Trophoblast cell (in vitro differentiated cells and primary cell): ENCODE measurements around the gene POM121L12.

Source experiments
- DNase-seq, 2 donors: peaks; one replicate each; pipeline ENCODE4 v3.0.0-alpha.2; 2016
- H2AFZ ChIP-seq: 2 replicates; pipeline ENCODE4 v1.6.1; 2013; ENCODE audit warnings: low read length, moderate library complexity, mild to moderate bottlenecking; ENCODE audit not compliant: insufficient read depth, poor library complexity
- H2AK5ac ChIP-seq: 2 replicates; pipeline ENCODE4 v1.6.1; 2013; ENCODE audit warnings: mild to moderate bottlenecking, low read length
- H2BK120ac ChIP-seq: 2 replicates; pipeline ENCODE4 v1.6.1; 2013; ENCODE audit warnings: low read length, mild to moderate bottlenecking, moderate library complexity; ENCODE audit not compliant: insufficient read depth, poor library complexity
- H2BK12ac ChIP-seq: 2 replicates; pipeline ENCODE4 v1.6.1; 2013; ENCODE audit warnings: mild to moderate bottlenecking, low read length, moderate library complexity
- H2BK5ac ChIP-seq: 2 replicates; pipeline ENCODE4 v1.6.1; 2013; ENCODE audit warnings: low read length, low read depth, moderate library complexity, mild to moderate bottlenecking; ENCODE audit not compliant: poor library complexity
- H3K14ac ChIP-seq: 2 replicates; pipeline ENCODE4 v1.6.1; 2013; ENCODE audit warnings: mild to moderate bottlenecking, low read length
- H3K18ac ChIP-seq: 2 replicates; pipeline ENCODE4 v1.6.1; 2013; ENCODE audit warnings: mild to moderate bottlenecking, low read length
- H3K23ac ChIP-seq: 2 replicates; pipeline ENCODE4 v1.6.1; 2013; ENCODE audit warnings: low read length
- H3K27ac ChIP-seq: 2 replicates; pipeline ENCODE4 v1.5.1; 2013; ENCODE audit warnings: low read depth, mild to moderate bottlenecking, inconsistent platforms, low read length, moderate library complexity
- H3K27me3 ChIP-seq: 2 replicates; pipeline ENCODE4 v1.6.1; 2013; ENCODE audit warnings: inconsistent platforms, mild to moderate bottlenecking, low read length, moderate library complexity; ENCODE audit not compliant: insufficient read depth
- H3K36me3 ChIP-seq, 2 experiments: 1 replicate in 1 of 2; 2 replicates in 1 of 2; pipeline ENCODE4 v1.6.1; 2013; ENCODE audit warnings: low read length in 2 of 2, mild to moderate bottlenecking in 2 of 2, moderate library complexity in 1 of 2; ENCODE audit not compliant: insufficient read depth in 2 of 2, control insufficient read depth in 1 of 2
- H3K4ac ChIP-seq: 2 replicates; pipeline ENCODE4 v1.6.1; 2013; ENCODE audit warnings: low read depth, mild to moderate bottlenecking, low read length, moderate library complexity
- H3K4me1 ChIP-seq, 2 experiments: 1 replicate in 1 of 2; 2 replicates in 1 of 2; pipeline ENCODE4 v1.6.1; 2013; ENCODE audit warnings: low read length in 2 of 2, mild to moderate bottlenecking in 2 of 2, moderate library complexity in 1 of 2; ENCODE audit not compliant: insufficient read depth in 2 of 2, control insufficient read depth in 1 of 2
- H3K4me2 ChIP-seq: 2 replicates; pipeline ENCODE4 v1.6.1; 2013; ENCODE audit warnings: inconsistent platforms, mild to moderate bottlenecking, low read length, moderate library complexity
- H3K4me3 ChIP-seq: 2 replicates; pipeline ENCODE4 v1.5.1; 2013; ENCODE audit warnings: mild to moderate bottlenecking, low read depth, low read length, inconsistent platforms
- H3K79me1 ChIP-seq: one replicate; pipeline ENCODE4 v1.6.1; 2013; ENCODE audit warnings: low read length
- H3K79me2 ChIP-seq: 2 replicates; pipeline ENCODE4 v1.6.1; 2013; ENCODE audit warnings: low read length, mild to moderate bottlenecking; ENCODE audit not compliant: control insufficient read depth, insufficient read depth, poor library complexity
- H3K9ac ChIP-seq: 2 replicates; pipeline ENCODE4 v1.6.1; 2013; ENCODE audit warnings: mild to moderate bottlenecking, low read length
- H3K9me3 ChIP-seq: 2 replicates; pipeline ENCODE4 v1.6.1; 2013; ENCODE audit warnings: low read depth, mild to moderate bottlenecking, control low read depth, inconsistent platforms, low read length; ENCODE audit not compliant: insufficient read depth
- H4K12ac ChIP-seq: 2 replicates; pipeline ENCODE4 v1.6.1; 2013; ENCODE audit warnings: low read depth, mild to moderate bottlenecking, low read length, moderate library complexity
- H4K8ac ChIP-seq: 2 replicates; pipeline ENCODE4 v1.6.1; 2013; ENCODE audit warnings: low read depth, mild to moderate bottlenecking, low read length, moderate library complexity
- H4K91ac ChIP-seq: one replicate; pipeline ENCODE4 v1.6.1; 2013; ENCODE audit warnings: low read depth, mild to moderate bottlenecking, low read length, moderate library complexity
- WGBS: extraction: QIAGEN DNeasy Blood & Tissue Kit; methylation state at CpG from one replicate; pipeline ENCODE4 v1.1.7; 2013; ENCODE audit warnings: missing lambda C conversion rate; ENCODE audit not compliant: insufficient read length, insufficient coverage; ENCODE audit errors: extremely low coverage; 5-methylcytosine and 5-hydroxymethylcytosine counted together

The POM121L12 gene

GRCh38 chr7:53070883-53071282 lies 35.5 kb downstream of the POM121L12 start:
- no peak overlapping the region for H3K23ac ChIP-seq
- H3K79me2 ChIP-seq = no peaks in the 10 kb centered on the region
- no peaks in the 10 kb centered on the region for H3K9me3 ChIP-seq
- no peak overlapping the region for H2AFZ ChIP-seq
- no peak overlapping the region for H2BK12ac ChIP-seq
- peaks cover 0 to 1% of the 10 kb centered on the region in 2 experiments for H3K36me3 ChIP-seq
- no peak overlapping the region for H3K4me3 ChIP-seq
- H3K18ac ChIP-seq = no peak overlapping the region
- H3K4me1 ChIP-seq = no peaks in the 10 kb centered on the region
- no peak overlapping the region for H2BK120ac ChIP-seq
- no peak overlapping the region for H4K91ac ChIP-seq
- H3K9ac ChIP-seq = no peak overlapping the region
- H3K27ac ChIP-seq = no peak overlapping the region
- H4K12ac ChIP-seq = no peak overlapping the region
- no peak overlapping the region for H4K8ac ChIP-seq
- WGBS = no CpG with 5 or more reads among the region's 2 CpGs
- no peak overlapping the region for H3K4ac ChIP-seq
- no peaks in the 10 kb centered on the region for H3K27me3 ChIP-seq
- no peak for DNase-seq
- no peak overlapping the region for H2AK5ac ChIP-seq
- no peak overlapping the region for H2BK5ac ChIP-seq
- no peak overlapping the region for H3K14ac ChIP-seq
- no peaks in the 10 kb centered on the region for H3K79me1 ChIP-seq
- H3K4me2 ChIP-seq = no peak overlapping the region
